HepG2 (cell line): ENCODE measurements around the gene LIPT1. TPM values are rescaled to one million over a fixed set of nuclear protein-coding genes. Genes with fewer than 3 reads are reported as not detected.

ENCODE experiments used
- BCL6 ChIP-seq: IDR thresholded peaks from 2 replicates; pipeline ENCODE4 v1.6.1; 2016; ENCODE audit warnings: missing genetic modification reagents, missing compliant biosample characterization
- FOXP1 ChIP-seq, 2 experiments: fragments of 450-650 bp in 1 of 2; IDR thresholded peaks; 2 replicates each; pipeline ENCODE4 v1.6.1; 2017 to 2018; ENCODE audit warnings: antibody characterized with exemption in 1 of 2
- HES4 ChIP-seq: sonication (generic); formaldehyde crosslinking; IDR thresholded peaks from 2 replicates; pipeline ENCODE4 v1.9.0; 2021; ENCODE audit warnings: mild to moderate bottlenecking, missing genetic modification reagents, borderline replicate concordance
- HINFP ChIP-seq: sonication (generic); formaldehyde crosslinking; IDR thresholded peaks from 2 replicates; pipeline ENCODE4 v1.4.0; 2020; ENCODE audit warnings: low read depth, mild to moderate bottlenecking, missing genetic modification reagents
- HNF1B ChIP-seq: sonication (generic); formaldehyde crosslinking; IDR thresholded peaks from 2 replicates; pipeline ENCODE4 v1.5.1; 2020; ENCODE audit warnings: mild to moderate bottlenecking, moderate library complexity, missing genetic modification reagents
- HOXA3 ChIP-seq: sonication (generic); formaldehyde crosslinking; IDR thresholded peaks from 2 replicates; pipeline ENCODE4 v1.5.0; 2020; ENCODE audit warnings: missing genetic modification reagents
- MAFF ChIP-seq: IDR thresholded peaks from 2 replicates; pipeline ENCODE4 v1.6.1; 2011; ENCODE audit warnings: low read depth, low read length, improper control_type of control experiment
- PCBP2 ChIP-seq: fragments of 200-400 bp; formaldehyde crosslinking; optimal IDR thresholded peaks from 2 replicates; pipeline ENCODE3; 2018; ENCODE audit warnings: low read length, low read depth; ENCODE audit not compliant: poor library complexity, severe bottlenecking
- PTBP1 ChIP-seq: fragments of 200-400 bp; formaldehyde crosslinking; IDR thresholded peaks from 2 replicates; pipeline ENCODE4 v1.6.1; 2018; ENCODE audit warnings: low read length, low read depth; ENCODE audit not compliant: poor library complexity, severe bottlenecking
- SETDB1 ChIP-seq: sonication (generic); formaldehyde crosslinking; IDR thresholded peaks from 2 replicates; pipeline ENCODE4 v1.5.1; 2020; ENCODE audit warnings: missing genetic modification reagents, mild to moderate bottlenecking, borderline replicate concordance
- TFAP4 ChIP-seq: sonication (generic); IDR thresholded peaks from 2 replicates; pipeline ENCODE4 v1.6.1; 2016; ENCODE audit warnings: low read depth, borderline replicate concordance
- ZFX ChIP-seq: sonication (generic); formaldehyde crosslinking; IDR thresholded peaks from 2 replicates; pipeline ENCODE4 v1.4.0; 2020; ENCODE audit warnings: mild to moderate bottlenecking, low read depth, missing genetic modification reagents, moderate library complexity
- ZFYVE20 ChIP-seq: sonication (generic); formaldehyde crosslinking; IDR thresholded peaks from 2 replicates; pipeline ENCODE4 v1.8.0; 2023; ENCODE audit warnings: low read depth, mild to moderate bottlenecking, moderate library complexity, missing genetic modification reagents, borderline replicate concordance
- ZNF136 ChIP-seq: sonication (generic); formaldehyde crosslinking; IDR thresholded peaks from 2 replicates; pipeline ENCODE4 v1.8.1; 2022; ENCODE audit warnings: low read depth, mild to moderate bottlenecking, moderate library complexity, missing genetic modification reagents
- ZNF274 ChIP-seq: sonication (generic); formaldehyde crosslinking; IDR thresholded peaks from 2 replicates; pipeline ENCODE4 v1.5.1; 2020; ENCODE audit warnings: mild to moderate bottlenecking, missing genetic modification reagents
- ZNF276 ChIP-seq: sonication (generic); formaldehyde crosslinking; IDR thresholded peaks from 2 replicates; pipeline ENCODE4 v1.4.0; 2020; ENCODE audit warnings: mild to moderate bottlenecking, low read depth, missing genetic modification reagents
- ZNF3 ChIP-seq: IDR thresholded peaks from 2 replicates; pipeline ENCODE4 v1.7.0; 2017; ENCODE audit warnings: inconsistent platforms
- ZNF503 ChIP-seq: sonication (generic); formaldehyde crosslinking; IDR thresholded peaks from 2 replicates; pipeline ENCODE4 v1.4.0; 2020; ENCODE audit warnings: missing genetic modification reagents
- ZNF720 ChIP-seq: sonication (generic); formaldehyde crosslinking; IDR thresholded peaks from 2 replicates; pipeline ENCODE4 v1.4.0; 2020; ENCODE audit warnings: missing genetic modification reagents
- ZNF883 ChIP-seq: sonication (generic); formaldehyde crosslinking; IDR thresholded peaks from 2 replicates; pipeline ENCODE4 v1.5.1; 2020; ENCODE audit warnings: mild to moderate bottlenecking, missing genetic modification reagents; ENCODE audit errors: not compliant biosample characterization
- polyA plus RNA-seq, 8 experiments: library from polyadenylated mRNA; depleted of rRNA in 3 of 8; stranded (reverse) in 7 of 8; unstranded in 1 of 8; fragments of >200 nt; fragmentation: Illumina TruSeq in 4 of 8; extraction: Trizol in 4 of 8; gene quantifications; 2 replicates each; pipeline versions ENCODE4 v1.2.1 to v1.2.3, GENCODE V29; 2011 to 2016; ENCODE audit warnings: low read depth in 4 of 8, missing spikeins in 1 of 8, mixed read lengths in 1 of 8; ENCODE audit not compliant: insufficient read depth in 1 of 8
- total RNA-seq, 5 experiments: library from RNA; depleted of rRNA; stranded (reverse); fragments of >200 nt; fragmentation: Illumina TruSeq; extraction: Trizol; gene quantifications; 2 replicates each; pipeline ENCODE4 v1.2.3, GENCODE V29; 2016; ENCODE audit warnings: low read depth in 1 of 5

Gene LIPT1
- total and polyA plus RNA-seq, 2 of the 13 experiments (the other 11 are each of a cell fraction or from before 2014, with no cell fraction given), result 8.0 to 9.6 TPM

GRCh38 chr2:99180755-99181623 lies 26.2 kb downstream of the LIPT1 start, which contains the start of the genes MITD1 and MRPL30 (continued):
- TF ChIP-seq HNF1B (CRISPR knock-in tag) (peak; percentile 95), ZNF274 (CRISPR knock-in tag) (peak; percentile 99), SETDB1 (CRISPR knock-in tag) (no peak), ZNF883 (CRISPR knock-in tag) (peak; percentile 93), ZFYVE20 (no peak), PCBP2 (peak; percentile 14), HES4 (CRISPR knock-in tag) (peak; percentile 60; the same call in 1 of the 2 replicates), HINFP (CRISPR knock-in tag) (peak; percentile 31; the same call in 1 of the 2 replicates), ZFX (CRISPR knock-in tag) (peak; percentile 85), ZNF276 (no peak; the same call in 1 of the 2 replicates), ZNF3 (CRISPR knock-in tag) (no peak), MAFF (no peak; the same call in 1 of the 2 replicates), HOXA3 (peak; percentile 97), PTBP1 (no peak), ZNF720 (CRISPR knock-in tag) (no peak), BCL6 (peak; percentile 98), FOXP1 (IDR thresholded peaks at IDR 0.05) (no peak), FOXP1 (CRISPR knock-in tag; IDR thresholded peaks at IDR 0.05) (peak; percentile 47; the same call in 1 of the 2 replicates), ZNF503 (peak; percentile 78), TFAP4 (0 out of 2 replicates have a peak, but pooled peaks have one; percentile 42), ZNF136 (CRISPR knock-in tag) (peak; percentile 97; the same call in 1 of the 2 replicates)
